Neural progenitor cell (in vitro differentiated cells): ENCODE data around the gene IQGAP3. TPM values are rescaled to one million over a fixed set of nuclear protein-coding genes. Genes with fewer than 3 reads are reported as not detected.
A peak's percentile ranks its signal among the peaks of the same experiment; 100 is the strongest.

Experiments
- DNase-seq: peaks from one replicate; pipeline ENCODE4 v3.0.0-alpha.2; 2016; ENCODE audit warnings: low spot score
- H2AFZ ChIP-seq: fragments of 200-600 bp; sonication (generic); replicated peaks from 2 replicates; pipeline ENCODE4 v1.6.1; 2016; ENCODE audit warnings: antibody characterized with exemption
- H3F3A ChIP-seq: fragments of 200-600 bp; sonication (generic); 2 replicates; pipeline ENCODE4 v1.6.1; 2016; ENCODE audit warnings: antibody characterized with exemption, low read depth
- H3K27ac ChIP-seq: fragments of 200-600 bp; sonication (generic); 2 replicates; pipeline ENCODE4 v1.5.1; 2016; ENCODE audit warnings: mild to moderate bottlenecking
- H3K27me3 ChIP-seq: fragments of 200-600 bp; sonication (generic); 2 replicates; pipeline ENCODE4 v1.6.1; 2016; ENCODE audit warnings: mild to moderate bottlenecking, moderate library complexity
- H3K36me3 ChIP-seq: fragments of 200-600 bp; sonication (generic); 2 replicates; pipeline ENCODE4 v1.5.1; 2016
- H3K4me1 ChIP-seq: fragments of 200-600 bp; sonication (generic); 2 replicates; pipeline ENCODE4 v1.6.1; 2016; ENCODE audit warnings: mixed run types
- H3K4me2 ChIP-seq: fragments of 200-600 bp; sonication (generic); 2 replicates; pipeline ENCODE4 v1.6.1; 2016
- H3K4me3 ChIP-seq: fragments of 200-600 bp; sonication (generic); 2 replicates; pipeline ENCODE4 v1.5.1; 2016
- H3K79me2 ChIP-seq: fragments of 200-600 bp; sonication (generic); 2 replicates; pipeline ENCODE4 v1.6.1; 2016; ENCODE audit warnings: low read depth
- H3K9ac ChIP-seq: fragments of 200-600 bp; sonication (generic); 2 replicates; pipeline ENCODE4 v1.6.1; 2016
- H3K9me3 ChIP-seq: fragments of 200-600 bp; sonication (generic); 2 replicates; pipeline ENCODE4 v1.5.1; 2016; ENCODE audit warnings: low read depth
- H4K20me1 ChIP-seq: fragments of 200-600 bp; sonication (generic); 2 replicates; pipeline ENCODE4 v1.6.1; 2016; ENCODE audit warnings: low read depth
- H3K27ac Mint-ChIP-seq: 3 replicates; pipeline ENCODE4 v1.8.0; 2021; ENCODE audit warnings: mixed read lengths
- H3K27me3 Mint-ChIP-seq: 2 replicates; pipeline ENCODE4 v1.8.0; 2022; ENCODE audit warnings: low read depth, mild to moderate bottlenecking, inconsistent platforms, moderate library complexity, mixed read lengths; ENCODE audit not compliant: insufficient read depth
- H3K36me3 Mint-ChIP-seq: 3 replicates; pipeline ENCODE4 v1.8.0; 2021; ENCODE audit warnings: mixed read lengths
- H3K4me1 Mint-ChIP-seq: 3 replicates; pipeline ENCODE4 v1.8.0; 2021; ENCODE audit warnings: mixed read lengths
- H3K4me3 Mint-ChIP-seq: 3 replicates; pipeline ENCODE4 v1.8.0; 2021; ENCODE audit warnings: mild to moderate bottlenecking, moderate library complexity, mixed read lengths
- H3K9me3 Mint-ChIP-seq: 3 replicates; pipeline ENCODE4 v1.8.0; 2020; ENCODE audit warnings: mixed read lengths
- CTCF ChIP-seq: fragments of 200-600 bp; sonication (generic); IDR thresholded peaks from 2 replicates; pipeline ENCODE4 v1.5.1; 2017; ENCODE audit warnings: antibody characterized with exemption, mild to moderate bottlenecking
- EZH2 ChIP-seq: fragments of 200-600 bp; sonication (generic); IDR thresholded peaks from 2 replicates; pipeline ENCODE4 v1.6.1; 2017; ENCODE audit warnings: antibody characterized with exemption, mild to moderate bottlenecking, moderate library complexity
- EZH2phosphoT487 ChIP-seq: fragments of 200-600 bp; sonication (generic); IDR thresholded peaks from 2 replicates; pipeline ENCODE4 v1.6.1; 2017; ENCODE audit warnings: antibody characterized with exemption
- total RNA-seq: library from RNA; depleted of rRNA; stranded (reverse); fragments of >200 nt; gene quantifications from 2 replicates; pipeline ENCODE4 v1.2.3, GENCODE V29; 2015; ENCODE audit warnings: low replicate concordance

Gene IQGAP3
- total RNA-seq, 1 donor from 2014 or later, result 31.5 TPM

- TF ChIP-seq EZH2 (no peak), EZH2phosphoT487 (no peak), CTCF (no peak)
- Mint-ChIP-seq H3K4me3 (peak within 1 kb of the TSS; percentile 93), H3K27ac (peak within 1 kb of the TSS; percentile 91), H3K9me3 (no peaks in the 10 kb centered on the region), H3K27me3 (peaks cover 8% of the 10 kb centered on the region), H3K4me1 (peaks cover 72% of the 10 kb centered on the region), H3K36me3 (peaks cover 2% of the 10 kb centered on the region)
- H3K27me3 ChIP-seq, result no peaks in the 10 kb centered on the region
- peaks cover 46% of the 10 kb centered on the region for H4K20me1 ChIP-seq
- peaks cover 44% of the 10 kb centered on the region for H3F3A ChIP-seq
- no peaks in the 10 kb centered on the region for H3K9me3 ChIP-seq
- peak within 1 kb of the TSS; percentile 93 for H3K4me3 ChIP-seq
- H3K4me2 ChIP-seq, result peak within 1 kb of the TSS; percentile 95
- H2AFZ ChIP-seq, result peak within 1 kb of the TSS; percentile 82
- peaks cover 34% of the 10 kb centered on the region for H3K79me2 ChIP-seq
- DNase-seq, result no peak
- H3K4me1 ChIP-seq, result peaks cover 35% of the 10 kb centered on the region
- H3K9ac ChIP-seq, result peak within 1 kb of the TSS; percentile 51
- H3K36me3 ChIP-seq, result no peaks in the 10 kb centered on the region
- peak within 1 kb of the TSS; percentile 83 for H3K27ac ChIP-seq
These were observed 71.9 kb downstream of the IQGAP3 start, which contains the start of gene MEF2D for GRCh38 chr1:156500543-156500792. Gene MEF2D (minus strand): TSS chr1:156500775. CDS start chr1:156483292, 17,483 bp downstream.

DNA sequence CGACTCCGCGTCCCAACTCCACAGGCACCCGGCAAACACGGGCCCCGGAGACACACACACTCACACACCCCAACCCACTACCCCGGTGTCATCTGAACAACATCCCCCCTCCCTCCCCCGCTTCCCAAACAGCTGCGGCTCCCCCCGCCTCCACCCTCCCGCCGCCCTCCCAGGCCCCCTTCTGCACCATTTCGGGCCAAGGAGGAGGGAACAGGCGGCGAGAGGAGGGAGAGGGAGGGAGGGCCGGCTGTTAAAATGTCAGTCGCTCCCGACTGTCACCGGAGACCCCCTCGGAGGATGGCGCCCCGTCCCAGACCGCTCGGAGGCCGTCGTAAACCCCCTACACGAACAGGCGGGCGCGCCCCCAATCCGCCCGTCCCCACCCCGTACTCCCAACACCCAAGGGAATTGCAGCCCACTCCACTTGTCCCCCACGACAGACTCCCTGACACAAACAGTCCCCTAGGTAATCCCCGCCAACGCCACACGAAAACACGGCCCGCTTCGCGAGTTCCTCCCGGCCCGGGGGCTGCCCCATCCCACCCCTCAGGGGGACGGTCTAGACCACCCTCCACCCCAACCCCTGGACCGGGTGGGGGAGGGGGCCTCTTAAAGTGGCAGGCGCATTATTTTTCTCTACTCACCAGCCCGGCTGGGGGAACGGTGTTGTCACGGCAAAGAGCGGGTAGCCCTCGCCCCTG, 72.4 kb downstream of the IQGAP3 start:
- Mint-ChIP-seq H3K27me3 (peaks cover 9% of the 10 kb centered on the region), H3K36me3 (peaks cover 4% of the 10 kb centered on the region), H3K9me3 (no peaks in the 10 kb centered on the region), H3K4me3 (peak overlapping the region; percentile 93), H3K27ac (peak overlapping the region; percentile 21), H3K4me1 (peaks cover 70% of the 10 kb centered on the region)
- Histone ChIP-seq H3F3A (peaks cover 44% of the 10 kb centered on the region), H3K4me2 (peak overlapping the region; percentile 95), H3K27me3 (no peaks in the 10 kb centered on the region), H3K4me1 (peaks cover 35% of the 10 kb centered on the region), H3K9ac (peak overlapping the region; percentile 51), H3K27ac (peak overlapping the region; percentile 83), H3K9me3 (no peaks in the 10 kb centered on the region), H2AFZ (peak overlapping the region; percentile 82), H3K79me2 (peaks cover 39% of the 10 kb centered on the region), H3K4me3 (peak overlapping the region; percentile 93), H3K36me3 (no peaks in the 10 kb centered on the region), H4K20me1 (peaks cover 46% of the 10 kb centered on the region)
- peak; percentile 75 for DNase-seq
- TF ChIP-seq EZH2 (no peak), CTCF (no peak), EZH2phosphoT487 (no peak)

- no peaks in the 10 kb centered on the region for H3K9me3 ChIP-seq
- H3K79me2 ChIP-seq, result peaks cover 40% of the 10 kb centered on the region
- TF ChIP-seq EZH2phosphoT487 (no peak), CTCF (no peak), EZH2 (no peak)
- peaks cover 10% of the 10 kb centered on the region for H3K27me3 Mint-ChIP-seq
- H3K27ac Mint-ChIP-seq, result no peak overlapping the region
- peaks cover 37% of the 10 kb centered on the region for H3F3A ChIP-seq
- peak overlapping the region; percentile 95 for H3K4me2 ChIP-seq
- H3K27me3 ChIP-seq, result no peaks in the 10 kb centered on the region
- H3K4me1 ChIP-seq, result peaks cover 30% of the 10 kb centered on the region
- no peaks in the 10 kb centered on the region for H3K36me3 ChIP-seq
- no peak overlapping the region for H2AFZ ChIP-seq
- peak overlapping the region; percentile 93 for H3K4me3 ChIP-seq
- H3K4me1 Mint-ChIP-seq, result peaks cover 67% of the 10 kb centered on the region
- peaks cover 53% of the 10 kb centered on the region for H4K20me1 ChIP-seq
- peaks cover 6% of the 10 kb centered on the region for H3K36me3 Mint-ChIP-seq
- peak; percentile 55 for DNase-seq
- peak overlapping the region; percentile 93 for H3K4me3 Mint-ChIP-seq
- peak overlapping the region; percentile 10 for H3K9ac ChIP-seq
- no peaks in the 10 kb centered on the region for H3K9me3 Mint-ChIP-seq
- H3K27ac ChIP-seq, result no peak overlapping the region
These were observed 73.0 kb downstream of the IQGAP3 start for GRCh38 chr1:156499194-156499841.
